GM18511 (cell line): ENCODE measurements around the gene ASB5.

Source experiments
- ATAC-seq: cut with Tn5 transposase; IDR thresholded peaks from one replicate; pipeline ENCODE4 v1.9.1; 2021; ENCODE audit warnings: mild to moderate bottlenecking, moderate library complexity; ENCODE audit not compliant: unreplicated experiment

Gene ASB5

DNA sequence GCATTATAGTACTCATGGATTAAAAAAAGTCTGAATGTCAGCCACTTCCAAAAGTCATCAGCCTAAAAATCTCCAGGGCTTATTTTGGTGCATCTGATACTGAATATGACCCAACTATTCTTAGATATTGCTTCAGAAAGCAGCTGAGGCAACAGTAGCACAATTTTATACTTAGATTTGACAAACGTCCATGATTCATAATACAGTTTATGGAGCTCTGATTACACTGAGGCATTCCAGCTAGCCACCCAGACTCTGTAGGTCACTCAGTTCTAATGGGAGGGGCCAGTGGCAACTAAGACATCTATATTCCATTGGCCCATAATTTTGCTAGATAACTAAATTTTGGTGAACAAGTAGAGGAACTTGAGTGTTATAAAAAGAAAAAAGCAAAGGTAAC lies 84.0 kb downstream of the ASB5 start:
- no peak for ATAC-seq
